Measurements from ENCODE around the gene WDR86. TPM values are rescaled to one million over a fixed set of nuclear protein-coding genes. Genes with fewer than 3 reads are reported as not detected.

The WDR86 gene
- polyA plus RNA-seq, 2 of the 4 experiments (the other 2 are of a cell fraction), result 0.17 to 0.19 TPM

DNA sequence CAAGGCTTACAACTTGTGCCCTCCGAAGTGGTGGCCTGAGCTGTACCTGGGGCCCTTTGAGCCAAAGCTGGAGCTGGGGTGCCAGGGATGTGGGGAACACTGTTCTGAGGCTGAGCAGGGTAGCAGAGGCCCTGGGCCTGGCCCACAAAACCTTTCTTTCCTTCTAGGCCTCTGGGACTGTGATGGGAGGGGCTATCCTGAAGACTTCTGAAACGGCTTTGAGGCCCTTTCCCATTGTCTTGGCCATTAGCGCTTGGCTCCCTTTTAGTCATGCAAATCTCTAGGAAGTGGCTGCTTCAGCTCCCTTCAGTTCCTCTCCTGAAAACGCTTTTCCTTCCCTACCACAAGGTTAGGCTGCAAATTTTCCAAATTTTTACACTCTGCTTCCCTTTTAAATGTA is 46.9 kb upstream of the WDR86 start:
- Histone ChIP-seq H3K4me1 (peaks cover 23% of the 10 kb centered on the region), H3K4me2 (no peak overlapping the region), H3K9me3 (peaks cover 8% of the 10 kb centered on the region), H3K4me3 (no peak overlapping the region), H3K27ac (no peak overlapping the region)
- ChIA-PET POLR2A (no interaction called here), CTCF (interaction anchor here (0.6 to 10.9 kb wide), 7 partner anchors 8 to 616 kb away, joined by 3 to 89 read pairs (median 5); no protein-coding TSS in a partner anchor)
- TF ChIP-seq RFX5 (IDR thresholded peaks at IDR 0.05), result no peak
- no peak for TF ChIP-seq RARB (CRISPR knock-in tag; IDR thresholded peaks at IDR 0.05)
- TF ChIP-seq JUN (IDR thresholded peaks at IDR 0.05), result no peak
- no peak for TF ChIP-seq BCL3 (IDR thresholded peaks at IDR 0.05)
- TF ChIP-seq NR3C1 (IDR thresholded peaks at IDR 0.05), result no peak
- TF ChIP-seq TFCP2L1 (CRISPR knock-in tag; IDR thresholded peaks at IDR 0.05), result no peak
- TF ChIP-seq, protein P1, sequence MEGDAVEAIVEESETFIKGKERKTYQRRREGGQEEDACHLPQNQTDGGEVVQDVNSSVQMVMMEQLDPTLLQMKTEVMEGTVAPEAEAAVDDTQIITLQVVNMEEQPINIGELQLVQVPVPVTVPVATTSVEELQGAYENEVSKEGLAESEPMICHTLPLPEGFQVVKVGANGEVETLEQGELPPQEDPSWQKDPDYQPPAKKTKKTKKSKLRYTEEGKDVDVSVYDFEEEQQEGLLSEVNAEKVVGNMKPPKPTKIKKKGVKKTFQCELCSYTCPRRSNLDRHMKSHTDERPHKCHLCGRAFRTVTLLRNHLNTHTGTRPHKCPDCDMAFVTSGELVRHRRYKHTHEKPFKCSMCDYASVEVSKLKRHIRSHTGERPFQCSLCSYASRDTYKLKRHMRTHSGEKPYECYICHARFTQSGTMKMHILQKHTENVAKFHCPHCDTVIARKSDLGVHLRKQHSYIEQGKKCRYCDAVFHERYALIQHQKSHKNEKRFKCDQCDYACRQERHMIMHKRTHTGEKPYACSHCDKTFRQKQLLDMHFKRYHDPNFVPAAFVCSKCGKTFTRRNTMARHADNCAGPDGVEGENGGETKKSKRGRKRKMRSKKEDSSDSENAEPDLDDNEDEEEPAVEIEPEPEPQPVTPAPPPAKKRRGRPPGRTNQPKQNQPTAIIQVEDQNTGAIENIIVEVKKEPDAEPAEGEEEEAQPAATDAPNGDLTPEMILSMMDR (IDR thresholded peaks at IDR 0.05), result no peak
- no peak for TF ChIP-seq BHLHE40 (IDR thresholded peaks at IDR 0.05; ENCODE audit: low read depth, low read length)
- no peak for TF ChIP-seq JUNB (IDR thresholded peaks at IDR 0.05)
- no peak for TF ChIP-seq RNF2 (IDR thresholded peaks at IDR 0.05; ENCODE audit: borderline replicate concordance, low read depth)
- TF ChIP-seq, protein P2, sequence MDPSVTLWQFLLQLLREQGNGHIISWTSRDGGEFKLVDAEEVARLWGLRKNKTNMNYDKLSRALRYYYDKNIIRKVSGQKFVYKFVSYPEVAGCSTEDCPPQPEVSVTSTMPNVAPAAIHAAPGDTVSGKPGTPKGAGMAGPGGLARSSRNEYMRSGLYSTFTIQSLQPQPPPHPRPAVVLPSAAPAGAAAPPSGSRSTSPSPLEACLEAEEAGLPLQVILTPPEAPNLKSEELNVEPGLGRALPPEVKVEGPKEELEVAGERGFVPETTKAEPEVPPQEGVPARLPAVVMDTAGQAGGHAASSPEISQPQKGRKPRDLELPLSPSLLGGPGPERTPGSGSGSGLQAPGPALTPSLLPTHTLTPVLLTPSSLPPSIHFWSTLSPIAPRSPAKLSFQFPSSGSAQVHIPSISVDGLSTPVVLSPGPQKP (IDR thresholded peaks at IDR 0.05; ENCODE audit: low read depth, low read length), result no peak
- TF ChIP-seq MAFK (IDR thresholded peaks at IDR 0.05; ENCODE audit: partially characterized antibody), result no peak
- FAIRE-seq (no peak), ATAC-seq (no peak), DNase-seq (ENCODE audit: low read depth in 1 of 2, low spot score in 1 of 2) (no peak)
- 69% methylated on average over 4 of the region's 4 CpGs for WGBS (ENCODE audit: missing lambda C conversion rate)

- 82% methylated on average over 5 of the region's 5 CpGs for WGBS (ENCODE audit: missing lambda C conversion rate)
- ChIA-PET POLR2A (no interaction called here), CTCF (interaction anchor here (0.8 to 10.9 kb wide), 4 partner anchors 7 to 88 kb away, joined by 3 to 89 read pairs (median 7); no protein-coding TSS in a partner anchor)
- Histone ChIP-seq H3K4me1 (peaks cover 23% of the 10 kb centered on the region), H3K4me2 (no peak overlapping the region), H3K27ac (no peak overlapping the region), H3K9me3 (0 out of 3 replicates have a peak, but pooled peaks cover 4% of the 10 kb centered on the region), H3K4me3 (no peak overlapping the region)
- no peak for TF ChIP-seq FOXS1 (CRISPR knock-in tag; IDR thresholded peaks at IDR 0.05)
- DNase-seq (ENCODE audit: low read depth in 1 of 2, low spot score in 1 of 2) (no peak), FAIRE-seq (no peak), ATAC-seq (no peak)
Observed at GRCh38 chr7:151456276-151456675, 46.4 kb upstream of the WDR86 start.

DNA sequence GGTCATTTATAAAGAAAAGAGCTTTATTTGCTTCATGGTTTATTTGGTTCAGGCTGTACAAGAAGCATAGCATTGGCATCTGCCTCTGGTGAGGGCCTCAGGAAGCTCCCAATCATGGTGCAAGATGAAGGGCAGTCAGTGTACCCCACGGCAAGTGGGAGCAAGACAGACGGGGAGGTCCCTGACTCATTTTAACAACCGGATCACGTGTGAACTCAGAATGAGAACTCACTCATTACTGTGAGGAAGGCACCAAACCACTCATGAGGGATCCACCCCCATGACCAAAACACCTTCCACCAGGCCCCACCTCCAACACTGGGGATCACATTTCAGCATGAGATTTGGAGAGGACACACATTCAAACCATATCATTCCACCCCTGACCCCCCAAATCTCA is 45.9 kb upstream of the WDR86 start:
- ATAC-seq, result no peak
- Histone ChIP-seq H3K9me3 (0 out of 3 replicates have a peak, but pooled peaks cover 4% of the 10 kb centered on the region), H3K4me2 (no peak overlapping the region), H3K4me3 (no peak overlapping the region), H3K27ac (no peak overlapping the region), H3K4me1 (peaks cover 18% of the 10 kb centered on the region)
- no peak for TF ChIP-seq TFCP2L1 (CRISPR knock-in tag; IDR thresholded peaks at IDR 0.05)
- no peak for TF ChIP-seq JUNB (IDR thresholded peaks at IDR 0.05)
- TF ChIP-seq HES2 (IDR thresholded peaks at IDR 0.05), result no peak
- TF ChIP-seq ESRRA (IDR thresholded peaks at IDR 0.05; ENCODE audit: borderline replicate concordance, low read length), result no peak
- no peak for TF ChIP-seq SREBF2 (IDR thresholded peaks at IDR 0.05)
- TF ChIP-seq KDM1A (IDR thresholded peaks at IDR 0.05; ENCODE audit: low read depth), result no peak
- no peak for TF ChIP-seq MAFK (IDR thresholded peaks at IDR 0.05; ENCODE audit: partially characterized antibody)
- TF ChIP-seq PHF8 (IDR thresholded peaks at IDR 0.05; ENCODE audit: borderline replicate concordance, low read depth), result no peak
- TF ChIP-seq ZFP36 (IDR thresholded peaks at IDR 0.05; ENCODE audit: borderline replicate concordance, partially characterized antibody), result no peak
- CTCF ChIA-PET, result interaction anchor here (16.5 kb wide), 1 partner anchor 84 kb away, joined by 438 read pairs; no protein-coding TSS in a partner anchor
- POLR2A ChIA-PET, result no interaction called here
- FAIRE-seq, result no peak
- no peak for DNase-seq (ENCODE audit: low read depth in 1 of 2, low spot score in 1 of 2)
- WGBS (ENCODE audit: missing lambda C conversion rate), result 80% methylated on average over 4 of the region's 4 CpGs

Data from A549 (cell line).